Adrenal gland (tissue), 12 donors: ENCODE data around the gene PARVB. TPM values are rescaled to one million over a fixed set of nuclear protein-coding genes. Genes with fewer than 3 reads are reported as not detected.
A peak's percentile ranks its signal among the peaks of the same experiment; 100 is the strongest.

Source experiments
- DNase-seq, 7 donors: peaks; one replicate each; pipeline ENCODE4 v3.0.0-alpha.2; 2019 to 2020
- H3K27ac ChIP-seq, 5 donors: fragments of 200-600 bp; sonication (generic) in 4 of 5; 1 replicate in 3 of 5; 2 replicates in 2 of 5; pipeline versions ENCODE4 v1.5.1 to v1.8.0; 2016 to 2020; ENCODE audit warnings: mild to moderate bottlenecking in 1 of 5
- H3K27me3 ChIP-seq: fragments of 200-600 bp; 2 replicates; pipeline ENCODE4 v1.8.0; 2021
- H3K36me3 ChIP-seq, 2 donors: fragments of 200-600 bp; replicated peaks in 1 of 2; 1 replicate in 1 of 2; 2 replicates in 1 of 2; pipeline versions ENCODE4 v1.5.1 to v1.8.0; 2018 to 2022
- H3K4me1 ChIP-seq, 2 donors: fragments of 200-600 bp; replicated peaks in 1 of 2; 1 replicate in 1 of 2; 2 replicates in 1 of 2; pipeline versions ENCODE4 v1.5.1 to v1.8.0; 2018 to 2021
- H3K4me3 ChIP-seq, 4 donors: fragments of 200-600 bp; sonication (generic) in 3 of 4; one replicate each; pipeline ENCODE4 v1.5.1; 2016 to 2018
- H3K9me3 ChIP-seq, 3 donors: fragments of 200-600 bp; sonication (generic) in 1 of 3; replicated peaks in 1 of 3; 1 replicate in 2 of 3; 2 replicates in 1 of 3; pipeline versions ENCODE4 v1.5.1 to v1.8.0; 2016 to 2021
- POLR2A ChIP-seq, 2 donors: fragments of 450-650 bp; IDR thresholded peaks; one replicate each; pipeline ENCODE4 v1.6.1; 2017; ENCODE audit warnings: antibody characterized with exemption in 2 of 2, mild to moderate bottlenecking in 2 of 2, moderate library complexity in 1 of 2
- WGBS, 4 donors: extraction: QIAGEN DNeasy Blood & Tissue Kit in 2 of 4; methylation state at CpG; one replicate each; pipeline versions ENCODE4 v1.1.5 to v1.1.7; 2013 to 2017; 5-methylcytosine and 5-hydroxymethylcytosine counted together
- intact Hi-C, 2 donors: fragments of 100-400 bp; cut with DNase I; formaldehyde crosslinking; loops; one replicate each; pipeline versions ENCODE4 v1.14.1 to v1.15.0; 2022 to 2023
- polyA plus RNA-seq, 3 donors: library from polyadenylated mRNA; stranded (reverse); fragments of 200-250 nt in 2 of 3; fragments of 350-450 nt in 1 of 3; fragmentation: Illumina TruSeq in 1 of 3; extraction: RNeasy Lipid Tissue Mini Kit (QIAGEN cat#74804) in 1 of 3; gene quantifications; one replicate each; pipeline ENCODE4 v1.2.3, GENCODE V29; 2013 to 2014
- total RNA-seq, 9 donors: library from RNA; depleted of rRNA in 4 of 9; stranded (reverse); fragments of >200 nt in 4 of 9; fragments of 120-200 nt in 1 of 9; fragmentation: NEBNext Ultra II Directional in 1 of 9; extraction: Animal tissue kit (Norgen Biotek cat#: 25700) in 1 of 9; gene quantifications; one replicate each; pipeline versions ENCODE4 v1.1.0 to v1.2.4, GENCODE V29; 2013 to 2023
- TF ChIP-seq, protein P1 (sequence below), 6 experiments: fragments of 450-650 bp in 4 of 6; fragments of 200-600 bp in 2 of 6; sonication (generic) in 1 of 6; IDR thresholded peaks; 1 replicate in 5 of 6; 2 replicates in 1 of 6; pipeline versions ENCODE4 v1.5.1 to v1.8.0; 2016 to 2021; ENCODE audit warnings: antibody characterized with exemption in 6 of 6, mild to moderate bottlenecking in 2 of 6, moderate library complexity in 1 of 6
- donor health status: healthy with polysubstance abuse.
- donor health status: Bipolar disorder and iron deficiency.
- donor health status: DM: yes; HTN: yes; CAD: no.
- donor health status: DM: no; HTN: no; CAD: no.
- donor health status: DM: no; HTN: no; CAD: no.
- donor health status: DM: yes; HTN: yes; CAD: no.

Gene PARVB
- total and polyA plus RNA-seq, 12 donors = 16.9 to 77.6 (median 45.9) TPM

DNA sequence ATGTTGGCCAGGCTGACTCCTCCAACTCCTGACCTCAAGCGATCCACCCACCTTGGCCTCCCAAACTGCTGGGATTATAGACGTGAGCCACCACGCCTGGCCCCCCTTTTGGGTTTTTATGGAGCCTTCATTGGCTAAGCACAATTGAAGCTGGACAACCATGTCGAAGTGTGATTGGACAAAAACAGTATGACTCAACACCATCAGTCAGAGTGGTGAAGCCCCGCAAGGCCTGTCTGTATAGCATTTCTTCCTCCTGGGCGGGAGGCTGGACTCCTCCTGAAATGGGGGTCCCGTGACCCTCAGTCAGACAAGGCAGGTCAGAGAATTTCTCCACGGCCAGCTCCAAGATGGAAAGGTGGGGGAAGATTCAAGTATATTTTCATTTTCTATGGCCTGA is 3.1 kb upstream of the PARVB start:
- Histone ChIP-seq H3K4me1 (peaks cover 0 to 12% of the 10 kb centered on the region in 2 donors), H3K27me3 (no peaks in the 10 kb centered on the region), H3K36me3 (no peaks in the 10 kb centered on the region), H3K4me3 (no peak overlapping the region), H3K27ac (no peak overlapping the region), H3K9me3 (no peaks in the 10 kb centered on the region)
- TF ChIP-seq POLR2A (IDR thresholded peaks at IDR 0.05) = no peak
- TF ChIP-seq, protein P1, sequence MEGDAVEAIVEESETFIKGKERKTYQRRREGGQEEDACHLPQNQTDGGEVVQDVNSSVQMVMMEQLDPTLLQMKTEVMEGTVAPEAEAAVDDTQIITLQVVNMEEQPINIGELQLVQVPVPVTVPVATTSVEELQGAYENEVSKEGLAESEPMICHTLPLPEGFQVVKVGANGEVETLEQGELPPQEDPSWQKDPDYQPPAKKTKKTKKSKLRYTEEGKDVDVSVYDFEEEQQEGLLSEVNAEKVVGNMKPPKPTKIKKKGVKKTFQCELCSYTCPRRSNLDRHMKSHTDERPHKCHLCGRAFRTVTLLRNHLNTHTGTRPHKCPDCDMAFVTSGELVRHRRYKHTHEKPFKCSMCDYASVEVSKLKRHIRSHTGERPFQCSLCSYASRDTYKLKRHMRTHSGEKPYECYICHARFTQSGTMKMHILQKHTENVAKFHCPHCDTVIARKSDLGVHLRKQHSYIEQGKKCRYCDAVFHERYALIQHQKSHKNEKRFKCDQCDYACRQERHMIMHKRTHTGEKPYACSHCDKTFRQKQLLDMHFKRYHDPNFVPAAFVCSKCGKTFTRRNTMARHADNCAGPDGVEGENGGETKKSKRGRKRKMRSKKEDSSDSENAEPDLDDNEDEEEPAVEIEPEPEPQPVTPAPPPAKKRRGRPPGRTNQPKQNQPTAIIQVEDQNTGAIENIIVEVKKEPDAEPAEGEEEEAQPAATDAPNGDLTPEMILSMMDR (IDR thresholded peaks at IDR 0.05) = no peak
- no peak for DNase-seq
- intact Hi-C loops = loop anchor here in 1 of 2 donors (5.0 kb wide), 1 partner anchor 61 kb away; no protein-coding TSS in a partner anchor
- 91 to 94% (median 92%) methylated on average over 4 to 8 of the region's 8 CpGs for WGBS, 4 donors

GRCh38 chr22:44023404-44024287 is 456 bp upstream of the PARVB start:
- H3K27ac ChIP-seq = peak overlapping the region; percentile 69 to 96 (median 81)
- peaks cover 3 to 13% of the 10 kb centered on the region in 2 donors for H3K4me1 ChIP-seq
- peak overlapping the region in 2 of 4 donors; percentile 19 to 91 for H3K4me3 ChIP-seq
- no peaks in the 10 kb centered on the region for H3K36me3 ChIP-seq
- intact Hi-C loops = loop anchor here in 1 of 2 donors (5.0 kb wide), 1 partner anchor 59 kb away; no protein-coding TSS in a partner anchor
- H3K27me3 ChIP-seq = no peaks in the 10 kb centered on the region
- H3K9me3 ChIP-seq = no peaks in the 10 kb centered on the region
- DNase-seq = peak; percentile 48 to 69 (median 59)
- TF ChIP-seq, protein P1 (IDR thresholded peaks at IDR 0.05) = no peak
- peak in 1 of 2 donors; percentile 18 for TF ChIP-seq POLR2A (IDR thresholded peaks at IDR 0.05)
- 10 to 53% (median 21%) methylated on average over 10 to 53 of the region's 54 CpGs for WGBS, 4 donors

DNA sequence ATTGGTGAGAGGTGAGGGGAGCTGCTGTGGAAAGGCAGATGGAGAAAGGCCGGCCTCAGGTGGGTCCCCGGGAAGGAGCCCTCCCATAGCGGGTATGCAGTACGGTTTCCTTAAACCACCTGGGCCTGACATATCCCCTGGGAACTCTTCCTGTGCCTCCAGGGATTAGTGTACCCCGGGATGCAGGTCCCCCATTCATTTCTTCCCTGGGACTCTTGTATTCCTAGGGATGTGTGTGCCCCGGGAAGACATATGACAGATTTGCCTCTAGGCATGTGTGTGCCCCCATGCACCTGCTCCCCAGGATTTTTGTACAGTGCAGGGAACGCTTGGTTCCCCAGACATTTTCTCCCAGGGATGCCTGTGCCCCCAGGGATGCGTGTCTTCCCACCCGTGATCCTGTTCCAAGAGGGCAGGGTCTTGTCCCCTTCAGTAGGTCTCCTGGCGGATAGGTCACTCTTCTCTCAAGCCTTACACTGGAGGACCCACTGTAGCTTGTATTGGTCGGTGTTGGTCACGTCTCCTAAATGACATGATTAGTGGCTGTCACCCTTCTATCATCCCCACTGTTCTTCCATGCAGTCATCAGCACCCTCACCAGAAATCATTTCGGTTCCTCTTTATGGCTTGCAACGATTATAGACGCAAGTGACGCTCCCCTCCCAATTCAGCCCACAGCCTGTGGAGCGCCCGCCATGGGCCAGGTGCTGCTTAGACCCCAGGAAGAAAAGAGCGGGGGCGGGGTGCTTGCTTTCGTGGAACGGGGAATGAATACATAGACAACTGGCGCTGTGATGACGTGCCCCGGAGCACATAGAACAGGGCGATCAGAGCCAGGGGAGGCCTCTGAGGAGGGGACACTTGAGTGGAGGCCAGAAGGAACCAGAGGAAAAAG is 1.3 kb downstream of the PARVB start:
- H3K4me1 ChIP-seq = peaks cover 11 to 29% of the 10 kb centered on the region in 2 donors
- TF ChIP-seq, protein P1 (IDR thresholded peaks at IDR 0.05) = no peak
- no peak for TF ChIP-seq POLR2A (IDR thresholded peaks at IDR 0.05)
- H3K9me3 ChIP-seq = no peaks in the 10 kb centered on the region
- WGBS, 4 donors = 78 to 87% (median 84%) methylated on average over 25 to 26 of the region's 26 CpGs
- peak overlapping the region in 4 of 5 donors; percentile 75 to 96 (median 86) for H3K27ac ChIP-seq
- H3K4me3 ChIP-seq = peak overlapping the region in 1 of 4 donors; percentile 91
- no peaks in the 10 kb centered on the region for H3K27me3 ChIP-seq
- DNase-seq = peak in 6 of 7 donors; percentile 29 to 62 (median 44)
- intact Hi-C loops = no loop called here
- no peaks in the 10 kb centered on the region for H3K36me3 ChIP-seq
